ENCODE data around the gene HMOX2. TPM values are rescaled to one million over a fixed set of nuclear protein-coding genes. Genes with fewer than 3 reads are reported as not detected.
A peak's percentile ranks its signal among the peaks of the same experiment; 100 is the strongest.

Gene HMOX2
- total RNA-seq, 1 experiment from 2014 or later = 36.7 TPM

DNA sequence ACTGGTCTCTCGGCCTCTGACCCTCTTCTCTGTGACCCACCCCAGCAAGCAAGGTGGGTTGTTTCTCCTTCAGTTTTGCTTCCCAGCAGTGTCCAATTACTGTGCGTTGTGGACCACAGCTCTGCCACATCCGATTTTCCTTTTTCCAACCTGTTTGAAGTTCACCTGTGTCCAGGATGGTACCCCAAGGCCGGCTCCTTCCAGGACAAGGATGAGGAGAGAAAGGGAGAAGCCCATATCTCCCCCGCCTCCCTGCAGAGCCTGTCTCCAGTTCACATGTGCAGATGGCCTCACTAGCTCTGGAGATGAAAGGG lies 15.3 kb upstream of the HMOX2 start:
- Mint-ChIP-seq H3K36me3 (ENCODE audit: insufficient read depth, unreplicated experiment) (peaks cover 57% of the 10 kb centered on the region), H3K27ac (ENCODE audit: unreplicated experiment) (no peak overlapping the region), H3K4me1 (ENCODE audit: low read depth, unreplicated experiment) (peaks cover 4% of the 10 kb centered on the region), H3K9me3 (ENCODE audit: unreplicated experiment) (no peaks in the 10 kb centered on the region), H3K4me3 (ENCODE audit: unreplicated experiment) (no peak overlapping the region), H3K27me3 (ENCODE audit: insufficient read depth, unreplicated experiment) (no peaks in the 10 kb centered on the region)
- Histone ChIP-seq H3K4me3 (ENCODE audit: low read depth, low read length) (no peak overlapping the region), H3K4me1 (peaks cover 4% of the 10 kb centered on the region; the same call in 1 of the 2 replicates), H3K9me3 (no peaks in the 10 kb centered on the region), H3K36me3 (ENCODE audit: control insufficient read depth, insufficient read depth, low read length) (peaks cover 1% of the 10 kb centered on the region; the same call in 1 of the 2 replicates), H3K27me3 (replicated peaks; ENCODE audit: control insufficient read depth, insufficient read depth, low read length) (no peaks in the 10 kb centered on the region)
- ChIA-PET POLR2A (no interaction called here), CTCF (interaction anchor here (0.6 to 0.7 kb wide), 2 partner anchors 86 to 771 kb away, joined by 3 to 5 read pairs; no protein-coding TSS in a partner anchor)
- DNase-seq = no peak
- intact Hi-C loops (cut with micrococcal nuclease; ENCODE audit: unreplicated experiment) = no loop called here
- TF ChIP-seq, protein P1, sequence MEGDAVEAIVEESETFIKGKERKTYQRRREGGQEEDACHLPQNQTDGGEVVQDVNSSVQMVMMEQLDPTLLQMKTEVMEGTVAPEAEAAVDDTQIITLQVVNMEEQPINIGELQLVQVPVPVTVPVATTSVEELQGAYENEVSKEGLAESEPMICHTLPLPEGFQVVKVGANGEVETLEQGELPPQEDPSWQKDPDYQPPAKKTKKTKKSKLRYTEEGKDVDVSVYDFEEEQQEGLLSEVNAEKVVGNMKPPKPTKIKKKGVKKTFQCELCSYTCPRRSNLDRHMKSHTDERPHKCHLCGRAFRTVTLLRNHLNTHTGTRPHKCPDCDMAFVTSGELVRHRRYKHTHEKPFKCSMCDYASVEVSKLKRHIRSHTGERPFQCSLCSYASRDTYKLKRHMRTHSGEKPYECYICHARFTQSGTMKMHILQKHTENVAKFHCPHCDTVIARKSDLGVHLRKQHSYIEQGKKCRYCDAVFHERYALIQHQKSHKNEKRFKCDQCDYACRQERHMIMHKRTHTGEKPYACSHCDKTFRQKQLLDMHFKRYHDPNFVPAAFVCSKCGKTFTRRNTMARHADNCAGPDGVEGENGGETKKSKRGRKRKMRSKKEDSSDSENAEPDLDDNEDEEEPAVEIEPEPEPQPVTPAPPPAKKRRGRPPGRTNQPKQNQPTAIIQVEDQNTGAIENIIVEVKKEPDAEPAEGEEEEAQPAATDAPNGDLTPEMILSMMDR (IDR thresholded peaks at IDR 0.05; ENCODE audit: insufficient read depth in 1 of 2, low read depth in 1 of 2, low read length in 1 of 2, severe bottlenecking in 1 of 2, unreplicated experiment in 1 of 2) = no peak
- BruUV-seq (replicated peaks) = no TSS peak

DNA sequence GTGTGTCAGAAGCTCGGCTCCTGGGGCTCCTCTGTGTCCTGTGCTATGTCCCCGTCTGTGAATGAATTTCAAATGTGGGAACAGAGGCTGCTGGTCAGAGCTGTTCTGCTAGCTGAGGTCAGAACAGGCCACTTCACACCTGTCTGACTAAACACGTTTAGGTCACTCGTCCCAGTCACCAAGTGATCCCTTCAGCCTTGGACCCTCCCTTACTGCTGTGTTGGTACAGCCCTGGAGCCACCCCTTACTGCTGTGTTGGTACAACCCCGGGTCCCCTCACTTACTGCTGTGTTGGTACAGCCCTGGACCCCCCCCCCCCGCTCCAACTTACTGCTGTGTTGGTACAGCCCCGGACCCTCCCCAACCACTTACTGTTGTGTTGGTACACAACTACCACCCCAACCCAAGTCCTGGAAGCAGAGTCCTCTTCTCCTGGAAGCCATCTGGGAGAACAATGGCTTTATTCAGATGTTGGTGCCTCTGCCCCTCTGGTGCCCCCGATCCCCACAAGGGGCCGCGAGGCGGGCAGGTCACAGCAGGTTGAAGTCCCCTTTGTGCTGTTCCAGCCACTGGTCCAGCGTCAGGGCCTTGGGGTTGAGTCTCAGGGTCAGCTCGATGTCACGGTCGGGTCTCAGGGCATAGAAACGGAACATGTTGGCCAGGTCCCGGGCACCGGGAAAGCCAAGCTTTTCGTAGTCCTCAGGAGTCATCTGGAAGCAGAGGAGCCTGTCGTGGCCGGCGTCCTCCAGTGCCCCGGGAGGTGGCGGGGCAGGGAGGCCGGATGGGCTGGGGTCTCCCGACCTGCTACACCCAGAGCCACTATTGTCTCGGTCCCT lies 14.7 kb upstream of the HMOX2 start:
- no peaks in the 10 kb centered on the region for H3K27me3 Mint-ChIP-seq (ENCODE audit: insufficient read depth, unreplicated experiment)
- DNase-seq = no peak
- peaks cover 4% of the 10 kb centered on the region for H3K4me1 Mint-ChIP-seq (ENCODE audit: low read depth, unreplicated experiment)
- H3K36me3 ChIP-seq (ENCODE audit: control insufficient read depth, insufficient read depth, low read length) = peaks cover 1% of the 10 kb centered on the region; the same call in 1 of the 2 replicates
- no peak overlapping the region for H3K4me3 Mint-ChIP-seq (ENCODE audit: unreplicated experiment)
- TF ChIP-seq, protein P1 (IDR thresholded peaks at IDR 0.05; ENCODE audit: insufficient read depth in 1 of 2, low read depth in 1 of 2, low read length in 1 of 2, severe bottlenecking in 1 of 2, unreplicated experiment in 1 of 2) = no peak
- H3K4me3 ChIP-seq (ENCODE audit: low read depth, low read length) = no peak overlapping the region
- H3K9me3 Mint-ChIP-seq (ENCODE audit: unreplicated experiment) = no peaks in the 10 kb centered on the region
- no peak overlapping the region for H3K27ac Mint-ChIP-seq (ENCODE audit: unreplicated experiment)
- H3K9me3 ChIP-seq = no peaks in the 10 kb centered on the region
- ChIA-PET CTCF (interaction anchor here (0.6 kb wide), 1 partner anchor 86 kb away, joined by 3 read pairs; no protein-coding TSS in a partner anchor), POLR2A (no interaction called here)
- BruUV-seq (replicated peaks) = no TSS peak
- intact Hi-C loops (cut with micrococcal nuclease; ENCODE audit: unreplicated experiment) = no loop called here
- peaks cover 4% of the 10 kb centered on the region; the same call in 1 of the 2 replicates for H3K4me1 ChIP-seq
- peaks cover 56% of the 10 kb centered on the region for H3K36me3 Mint-ChIP-seq (ENCODE audit: insufficient read depth, unreplicated experiment)
- H3K27me3 ChIP-seq (replicated peaks; ENCODE audit: control insufficient read depth, insufficient read depth, low read length) = no peaks in the 10 kb centered on the region

DNA sequence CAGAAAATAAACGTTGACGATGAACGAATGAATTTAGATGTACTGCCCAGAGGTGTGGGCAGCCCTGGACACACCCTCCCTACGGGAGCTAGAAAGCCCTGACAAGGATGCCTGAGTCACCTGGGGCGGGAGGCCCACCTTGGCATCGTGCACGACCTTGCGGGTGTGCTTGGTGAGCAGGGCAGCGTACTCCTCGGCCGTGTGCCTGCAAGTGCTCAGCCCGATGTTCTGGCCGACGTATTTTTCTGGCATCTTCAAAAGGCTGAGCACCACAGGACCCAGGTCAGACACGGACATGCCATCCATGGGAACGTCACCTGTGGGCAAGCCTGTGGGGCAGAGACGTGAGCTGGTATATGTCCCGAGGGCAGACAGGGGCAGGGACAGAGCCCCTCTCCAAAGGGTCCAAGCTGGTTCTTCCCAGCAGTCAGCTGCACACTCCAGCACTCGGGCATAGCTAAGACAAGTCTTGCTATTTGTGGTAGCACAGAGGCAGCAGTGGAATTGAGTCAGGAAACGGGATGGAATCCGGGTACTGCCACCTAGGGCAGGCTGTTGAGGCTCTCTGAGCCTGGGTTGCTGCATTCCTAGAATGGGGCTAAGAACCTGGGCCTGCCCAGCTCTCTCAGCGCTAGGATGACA lies 12.6 kb upstream of the HMOX2 start:
- POLR2A ChIA-PET = interaction anchor here (0.6 kb wide), 1 partner anchor 28 kb away, joined by 3 read pairs; no protein-coding TSS in a partner anchor
- no peaks in the 10 kb centered on the region for H3K9me3 Mint-ChIP-seq (ENCODE audit: unreplicated experiment)
- TF ChIP-seq, protein P1 (IDR thresholded peaks at IDR 0.05; ENCODE audit: insufficient read depth in 1 of 2, low read depth in 1 of 2, low read length in 1 of 2, severe bottlenecking in 1 of 2, unreplicated experiment in 1 of 2) = no peak
- CTCF ChIA-PET = interaction anchor here (0.7 kb wide), 1 partner anchor 11 kb away, joined by 4 read pairs; the partner anchor contains the start of gene NMRAL1
- H3K9me3 ChIP-seq = no peaks in the 10 kb centered on the region
- H3K27ac Mint-ChIP-seq (ENCODE audit: unreplicated experiment) = peak overlapping the region; percentile 71
- intact Hi-C loops (cut with micrococcal nuclease; ENCODE audit: unreplicated experiment) = no loop called here
- H3K4me1 ChIP-seq = peaks cover 4% of the 10 kb centered on the region; the same call in 1 of the 2 replicates
- peaks cover 4% of the 10 kb centered on the region for H3K4me1 Mint-ChIP-seq (ENCODE audit: low read depth, unreplicated experiment)
- DNase-seq = no peak
- H3K27me3 Mint-ChIP-seq (ENCODE audit: insufficient read depth, unreplicated experiment) = no peaks in the 10 kb centered on the region
- BruUV-seq (replicated peaks) = no TSS peak
- H3K36me3 ChIP-seq (ENCODE audit: control insufficient read depth, insufficient read depth, low read length) = peaks cover 1% of the 10 kb centered on the region; the same call in 1 of the 2 replicates
- peaks cover 51% of the 10 kb centered on the region for H3K36me3 Mint-ChIP-seq (ENCODE audit: insufficient read depth, unreplicated experiment)
- H3K4me3 ChIP-seq (ENCODE audit: low read depth, low read length) = no peak overlapping the region
- H3K4me3 Mint-ChIP-seq (ENCODE audit: unreplicated experiment) = no peak overlapping the region
- H3K27me3 ChIP-seq (replicated peaks; ENCODE audit: control insufficient read depth, insufficient read depth, low read length) = no peaks in the 10 kb centered on the region

Measured in Caco-2 (cell line).